Activated naive CD4-positive, alpha-beta T cell (primary cell): ENCODE results near the gene TSPAN9.

Source experiments
- DNase-seq, 4 experiments: peaks; one replicate each; lab custom pipeline; 2025; lab: John Stamatoyannopoulos, UW

TSPAN9 gene

DNA sequence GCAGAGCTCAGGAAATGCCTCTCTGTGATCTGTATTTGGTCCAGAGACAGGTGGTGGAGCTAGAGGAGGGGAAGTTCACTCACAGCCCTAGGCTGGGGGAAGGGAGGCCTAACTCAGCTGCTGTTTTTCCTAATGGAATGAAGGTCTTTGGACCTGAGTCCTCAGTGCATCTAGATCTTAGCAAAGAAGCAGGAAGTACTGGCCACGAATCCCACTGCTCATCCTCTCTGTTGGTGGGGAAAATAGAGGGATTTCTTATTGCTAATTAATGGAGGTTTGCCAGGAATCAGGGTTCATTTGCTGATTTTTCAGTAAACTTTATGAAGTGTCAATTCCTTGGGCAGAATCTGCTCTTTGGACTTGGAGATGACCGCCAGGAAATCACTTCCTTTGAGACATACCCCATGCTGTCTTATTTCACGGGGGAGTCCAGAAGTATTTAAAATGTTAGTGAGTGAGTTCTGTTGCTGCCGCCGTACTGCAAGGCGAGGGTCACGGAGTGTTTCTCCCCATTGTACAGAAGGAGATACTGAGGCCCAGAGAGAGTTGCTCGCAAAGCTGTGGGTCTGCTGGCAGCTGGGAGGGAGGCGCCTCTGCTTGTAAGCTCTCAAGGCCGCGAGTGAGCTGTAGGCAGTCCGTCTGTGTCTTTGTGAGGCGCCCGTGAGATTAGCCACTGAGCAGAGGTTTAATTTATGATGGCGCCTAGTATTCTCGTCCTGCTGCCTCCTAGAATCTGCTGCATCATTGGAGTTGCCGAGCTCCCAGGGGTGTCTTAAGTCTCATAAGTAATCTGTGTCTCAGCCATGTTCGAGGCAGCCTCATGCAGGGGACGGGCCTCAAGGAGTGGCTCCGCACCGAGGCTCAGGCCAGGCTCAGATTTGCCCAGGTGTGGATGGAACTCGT, 88.2 kb downstream of the TSPAN9 start:
- no peak for DNase-seq

DNA sequence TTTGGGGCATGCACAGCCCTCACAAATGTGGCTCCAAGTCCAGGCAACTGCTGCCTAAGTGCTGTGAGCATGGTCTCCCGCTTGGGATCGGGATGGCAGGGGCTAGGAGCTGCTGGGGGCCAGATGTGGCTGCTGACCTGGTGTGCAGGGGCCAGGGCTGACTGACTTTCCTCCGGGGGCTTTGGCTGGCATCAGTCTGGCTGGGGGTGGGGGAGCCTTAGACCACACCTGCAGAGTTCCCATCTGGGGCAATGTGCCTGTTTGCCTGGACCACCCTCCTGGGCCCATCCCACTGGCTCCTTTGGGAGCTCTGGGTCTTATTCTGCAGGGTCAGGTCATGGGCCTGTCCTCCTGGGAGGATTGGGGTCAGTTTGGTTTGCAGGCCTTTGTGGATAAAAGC, 90.5 kb downstream of the TSPAN9 start:
- no peak for DNase-seq

DNA sequence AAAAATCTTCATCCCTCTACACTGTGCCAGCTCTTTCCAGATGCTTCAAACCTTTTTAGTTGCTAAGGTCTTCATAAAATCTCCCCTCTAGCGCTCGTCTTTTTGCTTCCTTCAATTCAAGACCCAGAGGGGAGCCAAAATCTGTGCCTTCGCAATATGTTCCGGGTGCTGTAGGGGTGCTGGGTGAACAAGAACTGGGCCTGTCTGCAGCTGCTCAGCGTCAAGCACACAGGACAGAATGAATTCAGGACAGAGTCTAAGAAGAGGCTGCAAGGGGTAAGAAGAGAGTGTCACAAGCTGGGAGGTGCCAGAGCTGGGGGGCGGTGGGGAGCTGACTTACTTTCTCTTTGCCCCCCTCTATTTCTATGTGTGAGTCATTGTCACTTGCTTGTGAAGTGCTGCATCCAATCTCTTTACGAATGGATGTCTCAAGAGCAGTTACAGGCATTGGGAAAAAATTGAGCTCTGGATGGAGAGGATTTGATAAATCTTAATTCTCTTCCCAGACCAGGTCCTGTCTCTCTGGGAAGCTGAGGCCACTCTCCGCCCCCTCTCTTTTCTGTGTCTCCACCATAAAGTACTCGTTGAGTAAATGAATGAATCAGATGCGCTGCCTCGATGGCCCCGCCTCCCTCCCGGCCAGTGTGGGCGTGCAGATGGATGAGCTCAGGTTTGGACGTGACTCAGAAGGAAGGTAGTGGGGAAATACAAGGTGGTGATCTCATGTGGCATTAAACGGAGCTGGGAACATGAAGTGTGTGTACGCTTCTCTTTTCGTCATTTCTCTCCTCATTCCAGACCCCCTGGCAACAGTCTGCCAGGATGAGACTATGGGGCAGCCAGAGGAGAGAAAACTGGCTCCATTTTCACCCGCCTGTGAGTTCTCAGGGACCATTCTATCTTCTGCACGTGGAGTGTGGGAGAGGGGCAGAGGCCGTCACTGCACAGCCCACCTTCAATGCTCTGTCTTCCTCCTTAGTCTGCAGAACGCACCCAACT, 91.3 kb downstream of the TSPAN9 start:
- no peak for DNase-seq

DNA sequence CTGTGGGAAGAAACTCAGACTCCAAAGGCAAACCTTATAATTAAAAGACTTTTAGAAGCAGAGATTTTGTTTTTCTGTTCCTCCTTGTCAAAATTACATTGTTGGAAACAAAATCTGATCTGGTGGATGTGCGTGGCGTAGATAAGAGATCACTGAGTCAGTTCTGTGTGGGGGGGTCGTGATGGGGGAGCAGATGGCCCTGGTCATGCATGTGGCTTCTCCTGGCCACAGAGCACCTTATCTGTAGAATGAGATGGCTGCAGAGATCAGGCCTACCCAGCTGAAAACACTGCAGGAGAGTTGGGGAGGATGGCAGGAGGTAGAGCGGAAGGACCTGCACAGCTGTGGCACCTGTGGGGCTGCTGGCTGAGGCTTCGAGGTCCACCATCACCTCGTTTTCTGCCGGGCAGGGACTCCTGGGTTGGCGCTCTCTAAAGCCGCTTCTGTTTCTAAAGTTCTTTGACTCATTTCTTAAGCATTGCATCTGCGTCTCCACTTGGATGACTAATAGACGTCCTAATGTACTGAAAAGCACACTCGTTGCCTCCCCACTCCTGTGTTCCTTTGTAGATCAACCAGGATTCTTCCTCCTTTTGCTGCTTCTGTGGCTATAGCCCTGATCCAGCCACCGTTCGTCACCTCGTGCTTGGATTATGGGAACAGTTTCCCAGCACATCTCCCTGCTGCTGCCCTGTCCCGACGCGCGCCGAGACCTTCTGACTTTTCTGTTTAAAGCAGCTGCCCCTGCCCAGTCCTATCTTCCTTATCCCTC, 93.4 kb downstream of the TSPAN9 start:
- DNase-seq = no peak

DNA sequence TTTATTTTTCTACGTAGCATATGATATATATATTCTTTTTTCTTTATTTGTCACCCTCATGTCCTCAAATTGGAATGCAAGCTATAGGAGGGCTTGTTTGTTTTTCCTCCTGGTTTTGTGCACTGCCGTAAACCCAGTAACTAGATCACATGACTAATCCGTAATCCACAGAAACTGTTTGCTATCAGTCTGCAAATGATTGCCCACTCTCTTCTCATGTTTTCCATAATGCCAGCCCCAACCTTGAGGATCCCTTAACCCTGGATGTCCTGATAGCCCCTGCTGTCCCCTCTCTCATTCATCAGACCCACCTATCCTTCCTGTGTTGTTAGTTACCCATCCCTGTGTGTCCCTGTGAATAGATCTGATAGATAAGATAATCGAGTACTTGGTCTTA, 94.0 kb downstream of the TSPAN9 start:
- DNase-seq = no peak

DNA sequence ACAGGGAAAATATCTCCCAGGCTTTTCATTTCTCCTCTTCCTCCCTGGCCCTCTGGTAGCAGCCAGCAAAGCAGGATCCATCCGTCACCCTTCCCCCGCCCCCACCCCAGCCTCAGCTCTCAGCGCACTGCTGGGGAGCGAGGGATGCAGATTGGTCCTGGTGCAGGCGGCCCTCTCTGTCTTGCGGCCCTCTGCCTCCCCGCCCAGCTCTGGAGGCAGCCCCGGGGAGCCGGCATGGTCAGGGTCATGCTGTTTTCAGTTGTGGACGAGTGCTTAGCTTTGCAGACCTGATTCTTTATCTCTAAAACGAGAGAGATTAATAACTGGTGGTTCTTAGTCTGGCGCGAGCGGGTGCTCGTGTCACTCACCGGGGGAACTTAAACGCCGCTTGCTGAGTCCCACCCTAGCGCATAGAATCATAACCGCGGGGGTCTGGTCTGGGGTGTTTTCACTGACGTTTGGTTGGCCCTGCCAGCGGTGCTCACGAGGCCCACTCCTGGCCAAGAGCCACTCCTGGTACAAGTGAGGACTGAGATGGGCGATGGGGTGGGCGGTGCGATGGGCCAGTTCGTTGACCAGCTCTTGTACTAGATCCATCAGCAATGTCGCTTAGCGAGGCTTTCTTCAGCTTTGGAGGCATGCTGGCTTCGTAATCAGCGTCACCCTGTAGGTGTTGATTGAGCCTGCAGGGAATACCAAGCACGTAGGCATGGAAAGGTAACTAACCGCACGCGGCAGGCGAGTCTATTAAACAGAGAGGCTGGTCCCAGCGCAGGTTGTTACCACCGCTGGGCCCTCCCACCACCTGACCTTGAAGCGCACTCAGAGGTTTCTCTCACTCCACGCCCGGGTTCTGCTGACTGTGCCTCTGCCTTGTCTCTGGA, 95.2 kb downstream of the TSPAN9 start:
- DNase-seq = no peak

DNA sequence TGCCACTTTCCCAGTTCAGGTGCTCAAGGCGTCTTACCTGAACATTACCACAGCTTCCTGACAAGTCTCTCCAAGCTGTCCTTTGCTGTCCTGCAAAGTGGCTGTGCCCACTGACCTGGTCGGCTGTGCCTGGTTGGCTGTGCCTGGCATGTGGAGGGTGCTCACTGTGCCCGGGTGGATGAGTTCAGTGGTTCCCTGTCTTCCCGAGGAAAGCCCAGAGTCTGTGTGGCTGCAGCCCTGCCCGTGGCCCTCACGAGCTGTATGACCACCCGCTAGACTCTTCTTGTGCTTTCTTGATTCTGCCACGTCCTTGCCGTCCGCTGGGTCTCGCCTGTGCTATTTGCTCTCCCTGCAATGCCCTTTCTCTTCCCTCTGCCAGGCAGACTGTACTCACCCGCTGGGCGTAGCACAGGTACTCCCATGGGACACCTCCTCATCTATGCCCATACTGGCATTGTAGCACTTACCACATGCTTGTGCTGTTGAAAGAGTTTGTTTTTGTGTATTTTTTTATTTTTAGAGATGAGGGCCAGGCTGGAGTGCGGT, 95.9 kb downstream of the TSPAN9 start:
- no peak for DNase-seq

DNA sequence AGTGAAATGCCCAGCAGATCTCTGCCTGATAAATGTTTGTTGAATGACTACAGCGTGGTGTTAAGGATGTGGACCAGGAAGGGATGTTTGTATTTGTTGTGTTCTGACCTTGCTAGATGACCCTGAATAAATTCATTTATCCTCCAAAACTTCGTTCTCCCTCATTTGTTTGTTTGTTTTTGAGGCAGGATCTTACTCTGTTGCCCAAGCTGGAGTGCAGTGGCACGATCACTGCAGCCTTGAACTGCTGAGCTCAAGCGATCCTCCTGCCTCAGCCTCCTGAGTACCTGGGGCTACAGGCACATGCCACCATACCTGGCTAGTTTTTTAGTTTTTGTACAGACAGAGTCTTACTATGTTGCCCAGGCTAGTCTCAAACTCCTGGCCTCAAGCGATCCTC, 96.7 kb downstream of the TSPAN9 start:
- no peak for DNase-seq

DNA sequence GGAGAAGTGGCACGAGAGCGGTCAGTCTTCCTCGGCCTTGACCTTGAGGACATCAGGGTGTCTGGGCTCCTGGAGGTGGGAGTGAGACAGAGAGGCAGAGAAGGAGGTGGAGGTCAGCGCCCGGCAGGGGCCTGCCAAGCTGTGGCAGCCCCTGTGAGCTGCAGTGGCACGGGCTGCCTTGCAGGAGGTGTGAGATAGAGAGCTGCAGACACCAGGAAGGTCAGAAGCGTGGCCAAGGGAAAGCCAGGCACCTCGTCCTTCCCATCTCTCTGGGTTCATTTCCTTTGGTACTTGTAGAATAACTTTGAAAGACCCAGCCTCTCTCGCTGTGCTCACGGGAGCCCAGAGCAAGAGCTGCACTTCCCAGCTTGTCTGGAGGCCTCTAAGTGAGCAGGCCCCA, 98.1 kb downstream of the TSPAN9 start:
- no peak for DNase-seq

DNA sequence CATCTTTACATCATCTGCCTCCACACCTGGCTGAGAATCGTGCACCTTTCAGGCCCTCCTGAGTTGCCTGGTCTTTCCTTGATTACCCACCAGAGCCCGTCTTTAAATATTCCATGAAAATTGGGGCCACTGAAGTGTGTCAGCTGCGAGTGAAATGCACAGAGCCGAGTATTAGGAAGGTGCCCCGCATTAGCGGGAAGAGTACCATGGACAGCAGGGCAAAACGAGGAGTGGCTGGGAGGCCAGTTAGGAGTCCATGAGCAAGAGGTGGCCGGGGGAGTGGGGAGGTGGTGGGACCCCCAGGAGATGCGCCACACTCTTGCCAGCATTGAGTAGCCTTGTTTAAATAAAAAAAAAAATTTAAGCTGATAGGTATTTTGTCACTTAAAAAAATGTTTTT, 99.6 kb downstream of the TSPAN9 start:
- no peak for DNase-seq

DNA sequence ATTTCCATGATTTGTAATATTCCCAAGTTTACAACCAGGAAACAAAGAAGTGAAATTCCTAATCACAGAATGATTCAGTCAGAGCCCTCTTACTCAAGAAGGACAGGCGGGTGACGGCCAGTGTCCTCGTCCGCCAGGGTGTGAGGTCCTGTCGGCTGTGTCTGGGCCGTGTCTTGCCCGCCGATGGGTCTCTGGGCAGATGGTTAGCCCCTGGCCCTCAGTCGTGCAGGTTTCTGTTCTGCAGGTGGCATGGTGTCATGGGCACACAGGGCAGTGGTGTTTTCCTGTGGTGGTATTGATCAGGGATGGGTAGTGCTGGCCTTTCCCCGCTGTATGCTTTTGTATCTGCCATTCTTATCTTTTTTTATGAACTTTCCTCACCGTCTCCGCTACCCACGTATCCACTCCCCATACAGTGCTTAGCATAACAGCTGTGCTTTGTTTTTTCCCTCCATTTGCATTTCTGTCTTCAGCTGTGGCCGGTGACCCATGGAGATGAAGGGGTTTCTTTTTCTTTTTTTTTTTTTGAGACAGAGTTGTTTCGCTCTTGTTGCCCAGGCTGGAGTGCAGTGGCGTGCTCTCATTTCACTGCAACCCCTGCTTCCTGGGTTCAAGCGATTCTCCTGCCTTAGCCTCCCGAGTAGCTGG, 100.7 kb downstream of the TSPAN9 start:
- no peak for DNase-seq

DNA sequence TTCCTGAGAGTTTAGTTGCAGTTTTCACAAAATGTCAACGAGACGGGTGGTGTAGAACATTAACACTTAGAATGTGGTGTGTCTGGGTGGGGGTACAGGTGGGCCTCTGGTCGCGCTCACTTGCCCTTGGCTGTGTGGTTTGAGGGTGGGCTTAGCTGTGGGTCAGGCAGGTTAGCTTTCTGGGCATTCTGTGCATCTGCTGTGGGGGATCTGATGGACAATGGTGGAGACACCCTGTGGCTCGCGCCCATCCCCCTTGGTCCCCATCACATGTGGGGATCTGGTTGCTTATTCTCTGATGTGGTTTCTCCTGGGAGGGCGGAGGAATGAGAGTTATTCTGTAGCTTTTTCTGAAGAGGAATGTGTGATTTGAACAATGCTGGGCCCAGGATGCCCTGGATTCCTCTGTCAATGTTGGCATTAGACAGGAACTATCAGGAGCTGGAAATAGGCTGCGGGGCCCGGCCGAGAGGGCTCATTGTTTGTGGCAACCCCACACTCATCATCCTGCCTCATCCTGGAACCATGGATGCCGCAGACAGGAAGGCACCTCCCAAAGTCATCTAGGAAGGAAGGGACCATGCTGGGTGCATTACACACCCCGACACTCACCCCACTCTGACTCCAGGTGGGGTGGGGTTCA, 101.6 kb downstream of the TSPAN9 start:
- no peak for DNase-seq

DNA sequence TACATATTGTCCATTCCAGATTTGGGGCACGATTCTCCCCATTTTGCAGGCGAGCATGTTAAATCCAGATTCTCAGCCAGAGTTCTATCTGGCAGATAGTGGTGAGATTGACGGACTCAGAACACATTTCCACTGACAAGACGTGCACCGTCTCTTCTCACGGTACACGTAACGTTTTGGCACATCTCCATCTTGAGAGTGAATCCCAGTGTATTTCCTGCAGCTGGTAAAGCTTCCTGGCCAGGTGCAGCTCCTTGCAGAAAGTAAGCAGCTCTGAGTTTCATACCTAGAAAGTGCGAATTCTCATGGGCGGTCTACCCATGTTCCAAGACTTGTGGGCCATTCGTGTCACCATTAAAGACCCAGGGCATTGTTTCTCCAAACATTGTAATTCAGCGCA, 102.6 kb downstream of the TSPAN9 start:
- DNase-seq = no peak

DNA sequence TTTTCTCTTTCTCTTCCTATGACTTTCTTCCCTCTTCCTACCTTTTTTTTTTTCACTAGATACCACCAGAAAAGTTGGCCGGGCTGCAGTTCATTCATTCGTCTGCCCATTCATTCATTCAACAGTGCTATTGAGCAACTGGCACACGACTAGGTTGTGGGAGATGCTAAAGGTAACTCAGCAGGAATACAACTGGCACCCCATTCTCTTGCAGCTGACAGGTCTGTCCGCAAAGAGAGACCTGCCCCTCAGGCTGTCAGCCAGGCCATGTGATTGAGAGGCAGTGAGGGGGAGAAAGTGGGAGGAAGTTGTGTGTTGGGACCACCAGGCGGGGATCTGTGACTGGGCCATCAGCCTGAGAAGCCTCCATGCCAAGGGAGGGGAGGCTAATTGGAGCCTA, 105.2 kb downstream of the TSPAN9 start:
- no peak for DNase-seq

DNA sequence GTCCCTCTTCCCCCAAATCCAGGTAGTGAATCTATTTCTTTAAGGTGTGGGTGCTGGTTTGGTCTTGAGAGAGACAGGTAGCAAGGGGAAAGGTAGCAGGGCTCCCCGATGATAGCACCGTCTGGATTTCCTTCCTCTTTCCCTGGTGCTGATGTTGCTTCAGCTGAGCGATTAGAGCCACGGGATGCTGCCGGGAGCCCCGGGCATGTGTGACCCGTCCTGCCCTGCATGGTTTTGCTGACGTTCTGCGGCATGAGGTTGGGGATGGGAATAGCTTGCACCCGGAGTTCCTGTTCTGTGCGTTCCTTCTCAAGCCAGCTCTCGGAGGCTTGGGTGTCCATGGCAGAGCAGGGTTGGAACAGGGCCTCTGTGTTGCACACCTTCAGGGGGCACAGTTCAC, 107.3 kb downstream of the TSPAN9 start:
- no peak for DNase-seq

DNA sequence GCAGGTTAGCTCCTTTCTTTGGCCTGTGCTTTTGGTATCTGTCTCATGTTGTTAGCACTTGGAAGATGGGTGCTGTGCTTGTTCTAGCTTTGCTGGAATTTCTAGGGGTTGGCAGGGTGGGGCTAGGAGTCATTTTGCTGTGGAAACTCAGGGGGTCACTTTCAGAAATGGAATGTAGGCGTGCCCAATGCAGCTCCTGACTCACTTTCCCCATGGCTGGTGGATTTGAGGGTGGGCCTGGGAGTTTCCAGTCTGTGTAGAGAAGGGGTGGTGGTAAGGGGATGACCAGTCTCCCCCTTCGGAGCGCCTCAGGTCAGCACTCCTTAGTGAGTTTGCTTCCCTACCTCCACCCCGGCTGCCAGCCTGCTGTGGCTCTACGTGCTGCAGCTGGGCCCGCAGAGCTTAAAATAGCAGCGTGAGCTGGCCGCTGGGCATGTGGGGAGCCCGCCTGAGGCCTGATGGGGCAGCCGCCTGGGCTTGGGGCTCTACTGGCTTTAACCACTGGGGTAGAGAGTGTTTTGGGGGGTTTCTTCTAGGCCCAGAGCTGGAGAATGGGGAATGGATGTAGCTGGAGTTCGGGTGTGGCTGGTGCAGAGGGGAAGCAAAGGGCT, 108.2 kb downstream of the TSPAN9 start:
- no peak for DNase-seq

DNA sequence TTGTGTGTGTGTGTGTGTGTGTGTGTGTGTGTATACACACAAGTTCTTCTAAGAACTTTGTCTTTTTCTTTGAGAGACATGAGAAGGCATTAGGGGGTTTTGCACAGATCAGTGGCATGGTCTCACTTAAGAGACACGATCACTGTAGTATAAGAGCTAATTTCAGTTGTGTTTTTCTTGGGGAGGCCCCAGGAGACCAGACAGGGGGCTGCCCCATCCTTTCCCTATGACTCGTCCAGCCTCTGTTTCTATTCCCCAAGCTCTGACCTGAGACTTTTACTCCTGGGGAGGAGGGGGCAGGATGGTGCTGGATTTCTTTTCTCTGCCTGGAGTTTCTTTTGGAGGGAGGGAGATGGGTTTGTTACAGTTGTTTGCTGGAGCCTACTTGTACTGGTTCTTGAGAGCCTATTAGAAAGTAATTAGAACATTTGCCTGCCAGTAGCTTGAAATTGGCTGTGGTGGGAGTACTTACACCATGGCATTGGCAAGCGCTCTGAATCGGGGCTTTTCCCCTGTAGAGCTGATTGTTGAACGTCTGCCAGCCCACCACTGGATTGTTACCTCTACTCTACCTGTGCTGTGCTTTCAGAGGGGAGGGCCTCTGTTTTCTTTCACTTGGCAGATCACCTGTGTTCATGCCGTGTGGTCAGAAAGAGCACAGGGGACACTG, 109.5 kb downstream of the TSPAN9 start:
- DNase-seq = no peak

DNA sequence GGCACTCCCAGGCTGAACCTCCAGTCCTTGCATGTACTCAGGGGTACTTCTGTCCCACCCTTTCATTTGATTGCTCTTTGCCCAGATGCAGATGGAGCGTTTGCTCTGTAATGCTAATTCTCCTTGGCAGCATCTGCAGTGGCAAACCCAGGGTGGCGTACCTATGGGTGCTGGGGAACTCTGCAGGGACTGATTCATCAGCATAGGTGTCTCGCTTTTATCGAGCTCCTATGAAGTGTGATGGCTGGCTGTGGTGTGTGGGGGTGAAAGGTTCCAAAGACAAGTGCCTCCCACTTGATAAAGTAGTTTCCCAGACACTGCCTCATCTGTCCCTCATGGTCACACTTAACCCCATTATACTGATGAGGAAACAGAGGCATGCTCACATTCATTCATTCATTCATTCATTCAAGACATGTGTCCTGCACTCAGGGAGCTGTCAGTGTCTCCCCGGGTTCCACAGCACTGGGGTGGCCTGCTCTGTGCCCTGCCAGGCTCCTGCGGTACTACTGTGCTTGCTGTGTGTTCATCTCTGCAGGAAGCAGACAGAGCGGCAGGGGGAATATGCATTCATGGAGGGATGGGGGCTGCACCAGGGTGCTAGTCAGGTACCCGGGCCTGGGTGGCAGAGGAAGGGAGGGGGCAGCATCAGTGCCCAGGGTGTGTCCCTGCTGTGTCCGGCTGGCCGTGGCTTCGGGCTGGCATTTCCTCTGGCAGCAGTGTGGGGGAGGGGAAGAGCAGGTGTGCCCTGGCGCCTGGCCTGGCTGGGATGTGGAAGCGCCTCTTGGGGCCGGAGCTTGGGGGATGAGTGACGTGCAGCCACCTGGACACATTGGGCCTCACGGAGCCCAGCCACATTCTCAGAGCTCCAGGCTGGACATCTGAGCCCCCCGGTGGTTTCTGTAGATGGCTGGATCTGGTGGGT, 110.9 kb downstream of the TSPAN9 start:
- DNase-seq = no peak
